GM10248 (cell line): ENCODE results near the gene BACE2.

Experiments
- CTCF ChIA-PET: fragments of 300-600 bp; sonication (Branson Sonifier 250); formaldehyde crosslinking; extraction: SDS; loops from one replicate; lab custom pipeline; 2021; ENCODE audit warnings: antibody characterized with exemption; lab: Yijun Ruan, JAX
- POLR2A ChIA-PET: fragments of 350-650 bp; sonication (Branson Sonifier 250); formaldehyde crosslinking; extraction: SDS; loops from one replicate; lab custom pipeline; 2020; ENCODE audit warnings: antibody characterized with exemption; lab: Yijun Ruan, JAX
- DNase-seq: peaks from one replicate; pipeline ENCODE4 v3.0.0; 2012; ENCODE audit errors: extremely low spot score
- TF ChIP-seq, protein P1 (sequence below): IDR thresholded peaks from 2 replicates; pipeline ENCODE4 v1.5.1; 2012; ENCODE audit warnings: mild to moderate bottlenecking, low read depth; ENCODE audit errors: extremely low read depth, missing control alignments, control extremely low read depth

Gene BACE2

DNA sequence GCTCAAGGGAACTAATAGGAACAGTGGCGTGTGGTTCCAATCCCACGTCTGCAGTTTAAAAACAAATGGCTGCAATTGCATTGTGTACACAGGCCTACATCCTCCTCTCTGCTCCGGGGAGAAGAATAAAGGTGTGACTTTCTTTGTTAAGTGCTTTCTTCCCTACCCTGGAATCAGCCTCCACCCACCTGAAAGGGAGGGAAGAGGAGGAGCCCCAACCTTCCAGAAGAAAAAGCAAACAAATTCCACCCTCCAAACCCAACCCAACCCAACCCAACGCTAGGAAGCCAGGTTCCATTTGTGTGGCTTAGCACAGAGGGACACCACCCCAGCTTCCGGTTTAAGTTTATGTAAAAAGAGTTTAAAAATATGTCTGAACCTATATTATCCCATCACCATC lies 11.8 kb upstream of the BACE2 start:
- DNase-seq: no peak
- TF ChIP-seq, protein P1, sequence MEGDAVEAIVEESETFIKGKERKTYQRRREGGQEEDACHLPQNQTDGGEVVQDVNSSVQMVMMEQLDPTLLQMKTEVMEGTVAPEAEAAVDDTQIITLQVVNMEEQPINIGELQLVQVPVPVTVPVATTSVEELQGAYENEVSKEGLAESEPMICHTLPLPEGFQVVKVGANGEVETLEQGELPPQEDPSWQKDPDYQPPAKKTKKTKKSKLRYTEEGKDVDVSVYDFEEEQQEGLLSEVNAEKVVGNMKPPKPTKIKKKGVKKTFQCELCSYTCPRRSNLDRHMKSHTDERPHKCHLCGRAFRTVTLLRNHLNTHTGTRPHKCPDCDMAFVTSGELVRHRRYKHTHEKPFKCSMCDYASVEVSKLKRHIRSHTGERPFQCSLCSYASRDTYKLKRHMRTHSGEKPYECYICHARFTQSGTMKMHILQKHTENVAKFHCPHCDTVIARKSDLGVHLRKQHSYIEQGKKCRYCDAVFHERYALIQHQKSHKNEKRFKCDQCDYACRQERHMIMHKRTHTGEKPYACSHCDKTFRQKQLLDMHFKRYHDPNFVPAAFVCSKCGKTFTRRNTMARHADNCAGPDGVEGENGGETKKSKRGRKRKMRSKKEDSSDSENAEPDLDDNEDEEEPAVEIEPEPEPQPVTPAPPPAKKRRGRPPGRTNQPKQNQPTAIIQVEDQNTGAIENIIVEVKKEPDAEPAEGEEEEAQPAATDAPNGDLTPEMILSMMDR: no peak
- CTCF ChIA-PET: no interaction called here

DNA sequence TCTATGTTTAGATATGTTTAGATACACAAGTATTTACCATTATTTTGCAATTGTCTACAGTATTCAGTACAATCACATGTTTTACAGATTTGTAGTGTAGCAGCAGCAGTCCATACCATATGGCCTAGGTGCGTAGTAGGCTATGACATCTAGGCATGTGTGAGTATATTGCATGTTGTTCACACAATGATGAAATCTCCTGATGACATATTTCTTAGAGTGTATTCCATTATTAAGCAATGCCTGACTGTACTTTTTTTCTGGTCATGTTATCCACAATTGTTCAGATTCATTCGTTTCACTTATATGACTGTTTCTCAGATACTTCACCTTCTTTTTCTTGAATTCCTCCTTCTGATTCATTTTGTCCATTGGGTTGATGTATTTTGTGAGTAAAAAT lies 9.9 kb upstream of the BACE2 start:
- DNase-seq: no peak
- TF ChIP-seq, protein P1: no peak
- ChIA-PET CTCF (no interaction called here), POLR2A (no interaction called here)

More for the DNA sequence above, 11.8 kb upstream of the BACE2 start:
- POLR2A ChIA-PET: no interaction called here

DNA sequence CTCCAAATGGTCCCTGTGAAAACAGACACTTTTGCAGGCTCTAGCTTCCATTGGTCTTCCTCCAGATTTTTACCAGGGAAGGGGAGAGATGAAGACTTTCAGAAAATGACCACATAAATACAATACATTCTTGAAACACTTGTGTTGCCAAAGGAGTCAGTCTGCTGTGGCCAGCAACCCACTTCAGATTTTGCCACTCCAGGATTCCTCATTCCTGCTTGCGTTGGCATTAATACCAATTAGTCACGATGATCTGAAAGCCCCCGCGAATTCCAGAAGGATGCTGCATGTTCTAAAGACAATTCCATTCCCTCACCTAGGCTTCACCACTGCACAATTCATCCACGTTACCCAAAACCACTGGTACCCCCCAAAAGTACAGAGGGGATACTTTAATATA lies 7.9 kb upstream of the BACE2 start:
- CTCF ChIA-PET: no interaction called here
- POLR2A ChIA-PET: no interaction called here
- TF ChIP-seq, protein P1: no peak
- no peak for DNase-seq

DNA sequence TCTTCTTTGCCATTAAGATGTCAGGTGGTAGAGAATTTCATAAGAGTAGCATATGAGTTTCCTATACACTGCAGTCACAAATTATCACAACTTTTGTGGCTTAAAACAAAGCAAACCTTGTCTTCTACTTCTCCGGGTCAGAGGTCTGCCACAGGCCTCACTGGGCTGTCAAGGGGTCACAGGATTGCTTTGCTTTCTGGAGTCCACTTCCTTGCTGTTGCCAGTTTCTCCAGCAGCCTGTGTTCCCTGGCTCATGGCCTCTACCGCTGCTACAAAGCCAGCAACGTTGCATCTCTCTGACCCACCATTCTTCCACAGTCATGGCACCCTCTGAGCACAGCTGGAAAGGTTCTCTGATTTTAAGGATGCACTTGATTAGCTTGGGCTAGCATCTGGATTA lies 6.5 kb upstream of the BACE2 start:
- POLR2A ChIA-PET: no interaction called here
- CTCF ChIA-PET: interaction anchor here (2.5 kb wide), 1 partner anchor 10 kb away, joined by 6 read pairs; no protein-coding TSS in a partner anchor
- DNase-seq: no peak
- TF ChIP-seq, protein P1: no peak

DNA sequence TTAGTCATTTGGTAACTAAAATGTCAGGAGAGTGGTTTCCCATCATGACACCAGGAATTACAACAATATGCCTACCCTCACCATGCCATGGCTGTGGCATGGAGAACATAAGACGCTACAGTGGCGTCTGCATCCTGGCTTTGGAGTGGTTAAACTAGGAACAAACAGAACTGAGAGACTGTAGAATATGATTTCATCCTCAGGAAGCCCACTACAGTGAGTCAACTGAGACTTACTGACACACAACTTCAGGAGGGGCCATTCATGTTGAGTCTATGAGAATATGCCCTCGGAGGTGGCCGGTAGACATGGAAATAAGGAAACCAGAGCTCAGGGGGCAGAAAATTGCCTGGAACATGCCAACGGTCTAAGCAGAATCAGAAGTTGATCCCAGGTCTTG lies 5.9 kb upstream of the BACE2 start:
- DNase-seq: no peak
- TF ChIP-seq, protein P1: no peak
- ChIA-PET POLR2A (no interaction called here), CTCF (interaction anchor here (2.5 kb wide), 1 partner anchor 10 kb away, joined by 6 read pairs; no protein-coding TSS in a partner anchor)

DNA sequence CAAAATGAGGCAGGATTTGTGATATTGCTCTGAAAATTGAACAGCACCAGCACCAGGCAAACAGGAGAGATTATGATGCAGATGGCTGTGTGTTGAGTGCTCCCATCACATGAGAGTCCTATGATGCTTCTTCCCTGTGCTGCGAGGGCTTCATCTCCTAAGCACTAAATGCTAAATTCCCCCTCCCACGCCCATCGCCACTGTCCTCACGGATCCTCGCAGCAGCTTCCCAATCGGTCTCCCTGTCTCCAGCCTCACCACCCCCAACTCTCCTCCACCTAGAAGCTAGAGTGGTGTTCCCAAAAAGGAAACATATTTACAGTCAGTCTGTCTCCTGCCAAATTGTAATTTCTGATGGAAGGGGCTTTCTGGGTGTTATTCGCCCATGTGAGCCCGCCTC lies 4.9 kb upstream of the BACE2 start:
- TF ChIP-seq, protein P1: no peak
- POLR2A ChIA-PET: no interaction called here
- no peak for DNase-seq
- CTCF ChIA-PET: interaction anchor here (2.5 kb wide), 1 partner anchor 9 kb away, joined by 6 read pairs; no protein-coding TSS in a partner anchor
